CD4-positive, alpha-beta T cell treated with Interleukin-10 for 1 hour (primary cell): ENCODE measurements around the gene TJP2.

Experiments
- DNase-seq: peaks from one replicate; pipeline ENCODE4 v3.0.0-alpha.2; 2020

The TJP2 gene

DNA sequence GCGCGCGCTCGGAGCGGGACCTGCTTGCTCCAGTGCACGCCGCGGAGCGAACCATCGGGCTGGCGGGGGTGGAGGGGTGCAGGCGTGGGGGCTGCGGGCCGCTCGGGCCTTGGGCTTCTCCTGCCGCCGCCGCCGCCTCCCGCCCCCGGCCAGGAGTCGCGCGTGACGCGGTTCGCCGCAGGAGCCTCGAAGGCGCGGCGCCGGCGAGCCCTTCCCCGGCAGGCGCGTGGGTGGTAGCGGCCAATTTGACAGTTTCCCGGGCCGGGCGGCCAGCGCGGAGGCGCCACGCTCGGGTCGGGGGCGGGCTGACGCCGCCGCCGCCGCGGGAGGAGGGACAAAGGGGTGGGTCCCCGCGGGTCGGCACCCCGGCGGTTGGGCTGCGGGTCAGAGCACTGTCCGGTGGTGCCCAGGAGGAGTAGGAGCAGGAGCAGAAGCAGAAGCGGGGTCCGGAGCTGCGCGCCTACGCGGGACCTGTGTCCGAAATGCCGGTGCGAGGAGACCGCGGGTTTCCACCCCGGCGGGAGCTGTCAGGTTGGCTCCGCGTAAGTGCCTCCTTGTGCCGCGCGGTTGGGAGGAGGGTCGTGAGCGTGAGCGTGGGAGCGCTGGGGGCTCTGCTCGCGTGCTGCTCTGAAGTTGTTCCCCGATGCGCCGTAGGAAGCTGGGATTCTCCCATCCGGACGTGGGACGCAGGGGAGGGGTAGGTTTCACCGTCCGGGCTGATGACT, at the start of gene TJP2:
TSS of gene TJP2 (plus strand) at position 387 of the 725 bp plus-strand sequence. CDS start at position 483, 96 bp downstream.
- peak; percentile 36 for DNase-seq

DNA sequence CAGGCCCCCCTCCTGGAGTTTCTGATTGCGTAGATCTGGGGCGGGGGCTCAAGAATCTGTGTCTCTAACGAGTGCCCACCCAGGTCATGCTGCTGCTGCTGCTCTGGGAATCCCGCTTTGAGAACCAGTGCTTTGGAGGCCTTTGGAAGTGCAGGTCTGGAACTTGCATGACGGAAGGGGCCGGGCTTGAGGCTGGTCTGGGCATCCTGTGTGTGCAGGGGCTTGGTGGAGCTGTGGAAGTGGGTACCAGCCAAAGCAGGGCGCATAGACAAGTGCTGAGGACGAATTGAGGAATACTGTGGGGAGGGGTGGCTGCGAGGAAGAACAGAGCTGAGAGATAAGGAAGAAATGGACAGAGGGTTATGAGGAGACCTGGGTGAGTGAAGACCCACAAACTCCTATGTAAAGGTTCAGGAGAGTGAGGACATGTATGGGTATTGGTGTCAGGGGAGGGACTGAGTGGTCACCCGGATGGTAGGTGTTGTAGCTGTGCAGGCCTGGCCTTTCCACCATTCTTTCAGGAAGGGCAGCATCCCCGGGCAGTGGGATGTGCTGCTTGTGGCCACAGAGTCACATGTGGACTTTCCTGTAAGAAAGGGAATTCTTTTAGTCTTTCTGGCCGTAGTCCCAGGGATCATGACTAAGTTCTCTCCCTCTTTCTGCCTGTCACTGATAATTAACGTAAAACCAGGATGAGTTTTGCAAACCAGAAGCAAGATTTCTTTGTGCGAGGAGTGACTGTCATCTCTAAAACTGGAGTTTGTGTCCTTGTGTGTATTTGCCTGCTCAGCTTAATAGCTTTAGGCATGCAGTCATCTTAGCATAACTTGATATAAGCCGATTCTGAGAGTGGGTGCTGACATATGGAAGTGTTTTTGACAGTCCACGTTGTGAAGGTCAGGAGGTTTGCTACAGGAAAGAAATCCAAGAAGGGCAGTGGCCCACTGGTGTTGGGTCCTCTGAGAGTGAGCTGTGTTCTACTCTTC, 43.3 kb upstream of the TJP2 start:
- no peak for DNase-seq

DNA sequence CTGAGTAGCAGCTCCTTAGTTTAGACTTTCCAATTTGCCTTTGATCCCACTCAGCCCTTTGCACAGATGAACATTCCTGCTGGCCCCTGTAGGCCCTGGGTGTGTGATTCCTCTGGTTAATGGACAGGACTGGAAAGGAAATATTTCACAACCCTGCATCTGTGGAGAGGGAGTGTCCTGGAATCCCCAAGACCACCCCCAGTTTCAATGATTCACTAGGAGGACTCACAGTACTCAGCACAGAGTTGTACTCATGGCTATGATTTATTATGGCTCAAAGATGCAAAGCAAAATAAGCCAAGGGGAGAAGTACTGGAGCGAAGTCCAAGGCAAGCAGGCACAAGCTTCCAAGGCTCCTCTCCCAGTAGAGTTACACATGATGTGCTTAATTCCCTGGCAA, 42.4 kb upstream of the TJP2 start:
- DNase-seq: no peak

DNA sequence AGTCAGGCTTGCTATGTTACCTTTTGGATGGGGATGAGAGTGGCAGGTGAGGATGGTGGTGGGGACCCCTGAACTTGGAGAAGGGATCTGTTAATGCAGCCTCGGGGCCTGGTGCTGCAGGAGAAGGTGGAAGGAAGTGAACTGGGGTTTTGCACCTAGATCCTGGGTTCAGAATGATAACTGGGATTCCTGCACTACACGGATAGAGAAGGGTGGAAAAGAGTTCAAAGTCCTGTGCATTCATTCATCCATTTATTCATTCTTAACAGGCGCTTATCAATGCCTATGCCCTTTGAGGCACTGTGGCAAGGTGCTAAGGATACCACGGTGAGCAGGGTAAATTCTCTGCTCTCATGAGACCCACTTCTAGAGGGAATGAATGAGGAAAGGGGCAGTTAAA, 41.7 kb upstream of the TJP2 start:
- no peak for DNase-seq

DNA sequence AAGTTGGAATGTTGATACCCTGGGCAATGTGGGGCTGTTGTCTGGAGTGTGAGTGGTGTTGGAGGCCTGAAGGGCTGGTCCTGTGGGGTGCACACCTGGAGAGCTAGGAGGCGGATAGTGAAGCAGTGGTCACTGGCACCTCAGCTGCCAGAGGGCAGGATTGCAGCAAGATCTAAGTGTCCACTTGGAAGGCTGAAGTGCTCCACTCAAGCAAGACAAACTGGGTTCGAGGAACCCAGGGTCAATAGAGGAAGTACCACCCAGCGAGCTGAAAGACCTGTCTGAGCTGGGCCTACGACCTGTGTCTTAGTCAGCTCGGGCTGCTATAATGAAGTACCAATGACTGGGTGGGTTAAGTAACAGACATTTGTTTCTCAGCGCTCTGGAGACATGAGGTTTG, 39.7 kb upstream of the TJP2 start:
- DNase-seq: no peak

DNA sequence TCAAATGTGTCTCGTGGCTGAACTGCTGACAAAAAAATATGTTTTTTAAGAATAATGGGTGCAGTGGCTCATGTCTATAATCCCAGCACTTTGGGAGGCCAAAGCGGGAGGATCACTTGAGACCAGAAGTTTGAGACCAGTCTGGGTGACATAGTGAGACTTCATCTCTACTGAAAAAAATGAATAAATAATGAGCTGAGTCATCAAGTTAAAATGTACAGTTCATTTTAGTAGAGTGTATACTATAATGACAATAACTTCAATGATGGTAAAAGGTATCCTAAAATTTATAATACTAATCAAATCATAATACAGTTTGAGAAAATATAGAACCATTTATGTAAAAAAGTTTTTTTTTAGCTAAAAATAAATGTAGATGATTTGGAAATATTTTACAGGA, 37.9 kb upstream of the TJP2 start:
- DNase-seq: no peak

DNA sequence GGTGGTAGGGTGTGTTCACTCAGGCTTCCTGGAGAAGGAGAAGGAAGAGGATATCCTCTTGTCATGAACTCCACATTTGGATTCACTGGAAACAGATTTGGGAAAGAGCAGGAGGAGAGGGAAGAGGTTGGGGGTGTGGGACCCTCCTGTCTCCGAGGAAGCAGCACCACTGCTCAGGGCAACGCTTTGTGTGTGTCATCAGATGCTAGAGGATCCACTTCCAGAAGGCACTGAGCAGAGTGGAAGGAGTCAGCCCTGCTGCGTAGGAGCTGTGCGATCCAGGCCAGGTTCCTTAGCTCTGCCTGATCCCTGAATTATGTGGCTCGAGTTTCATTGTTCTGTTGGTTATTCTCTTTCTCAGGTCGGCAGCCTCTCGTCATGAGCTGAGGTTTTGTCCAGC, 37.3 kb upstream of the TJP2 start:
- no peak for DNase-seq

DNA sequence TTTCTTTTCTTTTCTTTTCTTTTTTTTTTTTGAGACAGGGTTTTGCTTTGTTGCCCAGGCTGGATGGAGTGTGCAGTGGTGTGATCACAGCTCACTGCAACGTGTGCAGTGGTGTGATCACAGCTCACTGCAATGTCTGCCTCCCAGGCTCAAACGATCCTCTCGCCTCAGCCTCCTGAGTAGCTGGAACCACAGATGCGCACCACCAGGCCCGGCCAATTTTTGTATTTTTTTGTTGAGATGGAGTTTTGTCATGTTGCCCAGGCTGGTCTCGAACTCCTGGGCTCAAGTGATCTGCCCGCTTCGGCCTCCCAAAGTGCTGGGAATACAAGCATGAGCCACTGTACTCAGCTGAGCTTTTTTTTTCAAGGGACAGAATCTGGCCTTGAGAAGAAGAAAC, 36.8 kb upstream of the TJP2 start:
- no peak for DNase-seq

DNA sequence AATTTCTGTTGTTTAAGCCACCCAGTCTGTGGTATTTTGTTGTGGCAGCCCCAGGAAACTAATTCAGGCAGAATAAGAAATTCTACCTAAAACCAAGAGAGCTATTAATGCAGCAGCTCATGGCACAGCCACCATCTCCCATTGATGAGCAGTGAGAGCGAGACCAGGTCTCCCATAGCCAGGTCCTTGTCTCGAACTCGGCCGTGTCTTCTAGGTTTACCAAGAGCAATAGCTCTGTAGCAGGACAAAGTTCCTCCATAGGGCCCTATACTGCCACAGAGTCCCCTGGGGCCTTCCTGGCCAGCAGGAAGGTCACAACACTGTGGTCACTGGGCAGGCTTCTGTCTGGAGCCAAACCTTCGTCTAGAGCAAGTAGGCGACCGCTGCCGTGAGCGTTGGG, 34.5 kb upstream of the TJP2 start:
- DNase-seq: no peak

DNA sequence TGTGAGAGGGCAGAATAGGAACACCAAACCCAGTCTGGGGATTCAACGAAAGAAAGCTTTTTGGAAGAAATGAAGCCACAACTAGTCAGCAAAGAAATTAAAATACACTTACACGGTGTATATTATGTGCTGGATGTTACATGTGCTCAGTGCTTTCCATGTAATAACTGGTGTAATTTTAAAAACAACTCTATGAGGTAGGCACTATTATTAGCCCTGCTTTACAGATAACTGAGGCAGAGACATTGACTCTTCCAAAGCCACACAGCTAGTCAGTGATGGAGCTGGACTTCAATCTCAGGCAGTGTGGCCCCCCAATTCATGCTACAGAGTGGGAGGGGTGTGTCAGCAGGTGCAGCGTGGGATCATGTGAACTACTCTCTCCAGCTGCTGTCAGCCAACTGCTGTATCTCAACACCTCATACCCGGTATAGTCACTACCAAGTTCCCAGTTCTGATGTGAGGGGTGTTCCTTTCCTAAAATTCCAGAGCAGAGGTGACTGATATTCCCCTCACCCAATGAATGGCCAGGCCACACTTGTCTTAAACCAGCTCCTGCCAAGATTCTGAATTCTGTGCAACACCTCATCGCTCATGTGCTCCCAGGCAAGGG, 33.8 kb upstream of the TJP2 start:
- DNase-seq: no peak

DNA sequence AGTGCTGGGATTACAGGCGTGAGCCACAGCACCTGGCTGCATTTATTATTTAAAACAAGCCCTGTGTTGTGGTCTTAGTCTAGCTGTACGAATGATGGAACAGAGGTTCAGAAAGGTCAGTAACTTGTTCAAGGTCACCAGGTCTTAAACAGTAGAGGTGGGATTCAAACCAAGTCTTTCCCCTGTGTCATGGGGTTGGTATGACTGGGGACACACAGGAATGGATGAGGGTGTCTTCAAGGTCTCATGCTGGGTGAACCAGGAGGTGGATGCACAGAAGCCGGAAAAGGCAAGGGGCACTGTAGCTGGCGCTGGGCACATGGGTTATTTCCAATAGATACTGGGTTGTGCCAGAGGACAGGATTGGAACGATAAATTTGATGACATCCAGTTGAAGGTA, 32.2 kb upstream of the TJP2 start:
- DNase-seq: no peak

DNA sequence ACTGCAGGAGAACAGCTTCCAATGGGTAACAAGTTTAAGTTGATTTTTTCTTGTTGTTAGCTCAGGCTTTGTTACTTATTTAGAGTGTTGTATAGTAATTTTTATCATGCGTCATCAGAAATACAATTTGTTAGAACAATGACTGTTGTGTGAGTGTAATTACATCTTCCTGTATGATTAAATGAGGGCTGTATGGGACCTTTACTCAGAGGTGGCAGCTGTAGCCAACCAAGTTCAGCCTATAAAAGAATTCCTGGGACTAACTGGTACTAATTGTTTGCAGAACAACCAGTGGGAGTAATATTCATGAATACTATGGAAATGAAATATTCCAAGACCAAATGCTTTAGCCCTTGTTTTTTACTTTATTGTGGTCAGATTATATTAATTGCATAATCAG, 30.8 kb upstream of the TJP2 start:
- no peak for DNase-seq

DNA sequence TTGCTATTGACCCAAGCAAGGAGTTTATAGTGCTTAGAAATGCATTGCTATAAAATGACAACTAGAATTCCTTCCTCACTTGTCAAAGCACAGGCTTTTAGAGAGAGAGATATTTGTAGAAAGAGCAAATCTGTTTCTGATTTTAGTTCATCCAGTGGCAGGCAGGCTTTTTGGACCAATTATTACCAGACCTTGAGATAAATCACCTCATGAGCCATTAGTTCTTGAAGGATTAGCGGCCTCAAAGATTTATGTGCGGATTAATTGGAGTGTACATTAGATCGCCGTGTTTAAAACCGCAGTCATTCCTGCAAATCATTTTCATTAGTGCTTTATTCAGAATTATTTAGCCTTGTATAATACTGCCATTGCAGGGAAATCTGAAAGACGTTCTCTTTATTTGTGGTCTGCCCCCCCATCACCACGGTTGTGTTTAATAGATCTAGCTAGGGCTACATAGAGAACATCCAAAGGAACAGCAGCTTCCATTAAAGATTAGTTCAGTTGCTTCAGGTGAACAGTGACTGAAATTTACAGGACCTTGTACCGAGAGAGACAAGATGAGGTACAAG, 28.8 kb upstream of the TJP2 start:
- DNase-seq: no peak

DNA sequence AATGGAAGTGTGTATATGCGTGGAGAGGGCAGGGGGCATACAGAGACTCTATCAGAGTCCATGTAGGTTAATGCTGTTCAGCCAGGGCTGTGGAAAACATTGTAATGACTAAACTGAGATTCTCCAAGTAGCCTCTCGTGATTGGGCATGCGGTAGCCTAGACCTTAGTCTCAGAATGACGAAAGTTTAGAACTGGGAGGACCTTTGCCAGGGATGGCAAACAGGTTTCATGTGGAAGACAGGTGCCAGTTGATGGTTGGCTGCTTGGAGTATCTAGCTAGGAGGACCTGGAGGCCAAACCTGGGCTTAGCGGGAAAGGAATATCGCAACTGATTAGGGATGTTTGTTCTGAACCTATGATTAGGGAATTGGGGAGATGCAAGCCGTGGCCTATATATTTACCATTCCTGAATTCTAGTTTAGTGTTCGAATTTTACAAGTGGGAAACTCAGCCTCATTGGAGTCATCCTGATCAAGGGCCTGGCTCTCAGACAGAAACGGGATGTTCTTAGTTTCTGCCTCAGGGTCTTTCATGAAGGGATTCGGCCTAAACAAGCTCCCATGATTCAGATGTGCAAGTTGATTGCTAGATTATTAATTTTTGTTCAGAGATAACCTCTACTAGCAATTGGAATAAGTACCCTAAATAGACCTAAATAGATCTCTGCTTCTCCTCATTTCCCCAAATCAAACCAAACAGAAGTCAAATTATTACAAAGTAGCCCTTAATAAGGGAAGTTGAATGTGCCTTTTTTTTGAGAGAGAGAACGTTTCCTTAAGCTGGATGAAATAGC, 26.8 kb upstream of the TJP2 start:
- DNase-seq: no peak

DNA sequence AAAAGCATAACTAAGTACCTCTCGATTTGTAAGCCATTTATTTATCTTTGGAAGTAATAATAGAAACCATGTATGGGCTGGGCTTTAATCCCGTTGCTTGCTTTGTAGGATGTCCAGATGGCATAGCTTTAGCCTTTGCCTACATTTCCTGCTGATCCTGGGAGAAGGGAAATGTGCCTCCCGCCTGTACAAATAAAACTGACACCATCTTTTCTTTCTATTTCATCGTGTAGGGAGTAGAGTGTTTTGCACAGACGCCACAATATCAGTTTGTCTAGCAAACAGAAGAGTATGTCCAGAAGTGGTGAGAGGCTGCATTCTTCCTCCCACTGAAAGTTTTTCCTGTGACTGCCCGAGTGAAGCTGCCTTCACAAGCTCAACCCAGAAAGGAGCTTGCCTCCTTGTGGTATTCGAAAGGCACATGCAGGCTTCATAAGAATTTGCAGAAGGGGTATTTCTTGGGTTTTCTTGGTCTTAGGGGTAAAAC, 24.7 kb upstream of the TJP2 start:
- DNase-seq: no peak

DNA sequence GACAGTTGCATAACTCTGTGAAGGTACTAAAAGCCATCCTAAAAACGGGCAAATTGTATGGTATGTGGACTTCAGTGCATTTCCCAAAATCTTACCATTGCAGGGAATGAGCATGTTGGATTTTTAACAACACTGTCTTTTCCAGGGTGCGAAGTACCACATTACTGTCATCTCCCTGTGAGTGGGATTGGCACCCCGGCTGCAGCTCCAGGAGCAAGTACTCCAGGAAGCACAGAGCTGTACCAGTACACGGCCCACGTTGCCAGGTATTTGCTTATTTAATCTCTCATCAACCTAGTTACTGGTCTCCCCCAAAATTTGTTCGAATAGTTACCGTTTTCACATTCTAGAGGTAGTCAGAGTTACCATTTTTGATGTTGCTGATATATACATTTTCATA, 22.6 kb upstream of the TJP2 start:
- no peak for DNase-seq

DNA sequence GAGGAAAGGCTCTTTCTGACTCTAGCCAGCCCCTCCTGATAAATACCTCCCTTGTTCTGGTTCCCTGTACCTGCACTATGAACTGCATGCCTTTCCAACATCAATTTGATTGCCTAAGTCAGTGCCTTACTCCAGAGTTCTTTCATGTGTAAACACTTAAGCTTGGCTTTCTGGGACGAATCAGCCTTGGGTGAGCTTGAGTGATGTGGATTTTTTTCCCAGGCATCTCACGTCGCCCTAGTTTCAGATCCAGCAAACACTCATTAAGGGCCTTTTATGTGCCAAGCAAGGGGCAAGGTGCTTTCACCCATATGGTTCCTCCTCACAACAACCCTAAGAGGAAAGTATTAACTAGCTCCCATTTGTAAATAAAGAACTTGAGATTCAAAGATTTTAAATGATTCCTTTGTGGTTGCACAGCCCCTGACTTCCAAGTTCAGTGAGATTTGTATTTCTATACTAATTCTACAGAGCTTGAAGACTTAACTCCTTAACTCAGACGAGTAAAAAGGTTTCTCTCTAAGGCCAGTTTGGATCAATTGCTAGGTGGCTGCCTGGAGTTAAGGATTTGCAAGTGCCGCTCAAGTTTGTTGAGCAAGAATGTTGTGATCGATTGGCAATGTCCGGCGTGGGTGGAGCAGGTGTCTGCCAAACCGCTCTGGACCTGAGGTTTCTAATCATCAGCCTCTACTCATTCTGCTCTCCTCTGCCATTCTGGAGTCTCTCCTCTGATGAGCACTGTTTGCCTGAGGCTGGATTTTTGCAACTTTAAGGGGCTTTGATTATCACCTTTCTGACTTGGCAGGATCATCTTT, 20.2 kb upstream of the TJP2 start:
- no peak for DNase-seq

DNA sequence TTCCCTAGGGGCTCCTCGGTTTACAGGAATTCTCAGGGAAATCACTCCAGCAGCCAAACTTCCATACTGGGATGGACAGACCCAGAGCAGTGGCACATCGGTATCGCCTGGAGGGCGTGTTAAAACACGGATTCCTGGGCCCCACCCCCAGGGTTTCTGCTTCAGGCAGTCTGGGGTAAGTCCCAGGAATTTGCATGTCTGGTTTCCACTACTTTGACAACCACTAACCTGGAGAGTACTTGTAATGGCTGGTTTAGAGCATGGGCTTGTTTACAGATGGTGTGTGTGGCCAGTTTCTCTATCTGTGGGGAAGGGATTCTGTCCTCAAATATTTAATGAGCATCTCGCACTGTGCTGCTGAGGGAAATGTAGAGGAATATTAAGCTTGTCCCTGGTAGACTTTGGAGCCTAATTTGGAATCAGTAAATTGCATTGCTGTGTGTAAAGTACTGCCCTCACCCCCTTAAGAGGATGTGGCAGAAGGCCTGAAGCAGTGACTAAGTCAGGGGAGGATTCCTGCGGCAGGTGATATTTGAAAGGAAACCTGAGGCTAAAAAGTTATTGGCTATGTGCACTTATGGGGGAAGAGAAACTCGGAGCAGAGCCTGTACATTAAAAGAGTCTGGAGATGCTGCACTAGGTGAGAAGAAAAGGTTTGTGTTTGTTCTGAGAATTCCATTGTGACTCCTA, 18.6 kb upstream of the TJP2 start:
- no peak for DNase-seq

DNA sequence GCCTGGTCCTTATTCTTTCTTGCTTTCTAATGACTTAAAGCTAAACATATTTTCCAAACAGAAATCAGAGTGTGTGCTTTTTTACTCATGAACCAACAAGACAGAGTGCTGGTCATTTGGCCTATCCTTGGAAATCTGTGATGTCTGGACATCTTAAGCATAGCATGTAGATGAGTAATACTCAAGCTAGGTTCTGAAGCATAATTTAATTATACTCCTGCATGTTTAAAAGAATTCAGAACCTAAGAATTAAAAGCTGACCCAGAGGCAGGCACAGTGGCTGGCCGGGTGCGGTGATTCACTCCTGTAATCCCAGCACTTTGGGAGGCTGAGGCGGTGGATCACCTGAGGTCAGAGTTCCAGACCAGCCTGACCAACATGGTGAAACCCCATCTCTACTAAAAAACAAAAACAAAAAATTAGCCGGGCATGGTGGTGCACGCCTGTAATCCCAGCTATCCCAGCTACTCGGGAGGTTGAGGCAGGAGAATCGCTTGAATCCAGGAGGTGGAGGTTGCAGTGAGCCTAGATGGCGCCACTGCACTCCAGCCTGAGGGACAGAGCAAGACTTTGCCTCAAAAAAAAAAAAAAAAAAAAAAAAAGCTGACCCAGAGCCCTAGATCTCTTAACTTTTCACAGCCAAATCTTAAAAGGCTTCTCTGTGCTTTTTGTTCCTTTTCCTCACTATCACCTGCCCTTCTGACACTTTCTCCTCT, 16.2 kb upstream of the TJP2 start:
- DNase-seq: no peak

DNA sequence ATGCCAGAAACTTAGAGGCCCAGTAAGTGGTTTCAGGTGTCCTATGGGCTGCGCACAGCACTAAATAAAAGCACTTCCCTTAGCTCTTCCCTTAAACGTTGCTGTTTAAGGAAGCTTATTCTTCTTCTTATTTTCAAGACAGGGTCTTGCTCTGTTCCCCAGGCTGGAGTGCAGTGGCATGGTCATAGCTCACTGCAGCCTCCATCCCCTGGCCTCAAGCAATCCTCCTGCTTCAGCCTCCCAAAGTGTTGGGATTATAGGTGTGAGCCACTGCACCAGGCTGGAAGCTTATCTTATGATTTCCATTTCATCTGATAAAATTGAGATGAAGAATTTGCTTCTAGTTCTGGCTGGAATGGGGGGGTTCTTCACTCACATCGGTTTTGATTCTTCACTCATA, 15.6 kb upstream of the TJP2 start:
- DNase-seq: no peak
